Measurements from ENCODE around the gene SLC5A1.
A peak's percentile ranks its signal among the peaks of the same experiment; 100 is the strongest.

Gene SLC5A1

GRCh38 chr22:32052244-32052643 lies 9.2 kb downstream of the SLC5A1 start:
- DNase-seq: no peak

GRCh38 chr22:32052936-32053791 lies 10.1 kb downstream of the SLC5A1 start:
- DNase-seq: no peak

GRCh38 chr22:32055069-32055468 lies 12.0 kb downstream of the SLC5A1 start:
- no peak for DNase-seq

- DNase-seq: no peak
Measured at GRCh38 chr22:32058656-32059260, 15.7 kb downstream of the SLC5A1 start.

- no peak for DNase-seq
Measured at GRCh38 chr22:32059426-32059825, 16.4 kb downstream of the SLC5A1 start.

GRCh38 chr22:32063701-32064100 lies 20.6 kb downstream of the SLC5A1 start:
- no peak for DNase-seq

GRCh38 chr22:32066820-32067219 lies 23.8 kb downstream of the SLC5A1 start:
- DNase-seq: no peak

- DNase-seq: no peak
Measured at GRCh38 chr22:32067613-32068012, 24.6 kb downstream of the SLC5A1 start.

- DNase-seq: no peak
Measured at GRCh38 chr22:32069579-32070372, 26.7 kb downstream of the SLC5A1 start.

- DNase-seq: no peak
Measured at GRCh38 chr22:32073262-32073661, 30.2 kb downstream of the SLC5A1 start.

- DNase-seq: no peak
Measured at GRCh38 chr22:32073823-32074380, 30.8 kb downstream of the SLC5A1 start.

- DNase-seq: no peak
Measured at GRCh38 chr22:32075997-32076760, 33.1 kb downstream of the SLC5A1 start.

GRCh38 chr22:32076761-32077084 lies 33.7 kb downstream of the SLC5A1 start:
- no peak for DNase-seq

- DNase-seq: no peak
Measured at GRCh38 chr22:32077151-32077550, 34.1 kb downstream of the SLC5A1 start.

GRCh38 chr22:32079130-32080089 lies 36.3 kb downstream of the SLC5A1 start:
- no peak for DNase-seq

- peak; percentile 21 to 44 for DNase-seq
Measured at GRCh38 chr22:32080904-32081303, 37.8 kb downstream of the SLC5A1 start.

GRCh38 chr22:32082331-32082730 lies 39.3 kb downstream of the SLC5A1 start:
- no peak for DNase-seq

- no peak for DNase-seq
Measured at GRCh38 chr22:32083000-32083399, 39.9 kb downstream of the SLC5A1 start.

GRCh38 chr22:32083814-32084213 lies 40.8 kb downstream of the SLC5A1 start:
- DNase-seq: no peak

- no peak for DNase-seq
Measured at GRCh38 chr22:32088084-32088483, 45.0 kb downstream of the SLC5A1 start.

- DNase-seq: no peak
Measured at GRCh38 chr22:32097018-32097417, 54.0 kb downstream of the SLC5A1 start.
